HG03520 (cell line): ENCODE measurements around the gene LRP1B.

Experiments used
- ATAC-seq: cut with Tn5 transposase; IDR thresholded peaks from one replicate; pipeline ENCODE4 v1.9.1; 2021; ENCODE audit warnings: mild to moderate bottlenecking, moderate library complexity; ENCODE audit not compliant: unreplicated experiment

Gene LRP1B

GRCh38 chr2:140791802-140792201 lies 1339.0 kb downstream of the LRP1B start:
- ATAC-seq: no peak

GRCh38 chr2:140786585-140786984 lies 1344.2 kb downstream of the LRP1B start:
- ATAC-seq: no peak

- no peak for ATAC-seq
These were observed 1355.4 kb downstream of the LRP1B start for GRCh38 chr2:140775411-140775810.

DNA sequence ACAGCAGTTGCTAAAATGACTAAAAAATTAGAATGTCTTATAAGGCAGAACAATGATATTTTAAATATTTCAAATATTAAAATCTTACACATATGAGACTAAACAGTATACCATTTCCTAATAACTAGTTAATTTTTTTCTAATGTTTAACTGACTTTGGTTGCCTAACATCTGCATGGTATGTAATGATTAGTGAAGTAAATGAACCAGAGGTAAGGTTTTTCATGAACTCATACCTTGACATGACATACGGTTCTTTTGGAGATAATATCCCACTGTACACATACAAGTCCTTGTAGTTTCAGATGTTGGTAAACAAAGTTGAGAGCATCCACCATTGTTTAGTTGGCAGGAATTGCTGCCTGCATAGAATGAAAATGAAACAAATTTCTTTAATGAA lies 1360.2 kb downstream of the LRP1B start:
- no peak for ATAC-seq

DNA sequence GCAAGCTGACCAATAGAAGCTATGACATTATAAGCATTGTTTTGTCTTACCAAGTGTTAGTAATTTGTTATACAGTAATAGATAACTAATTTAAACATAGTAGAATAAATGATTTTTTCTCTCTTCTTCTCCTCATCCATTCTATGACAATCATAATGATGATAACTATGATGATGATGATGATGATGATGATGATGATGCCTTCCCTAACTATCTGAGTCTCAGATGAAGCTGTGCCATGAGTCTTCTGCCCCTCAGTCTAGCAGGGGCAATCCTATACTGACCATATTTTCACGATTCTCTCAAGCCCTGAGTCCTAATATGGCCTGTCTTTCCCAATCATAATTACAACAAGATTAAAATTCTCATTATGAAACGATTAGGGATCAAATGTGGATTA lies 1369.0 kb downstream of the LRP1B start:
- no peak for ATAC-seq

DNA sequence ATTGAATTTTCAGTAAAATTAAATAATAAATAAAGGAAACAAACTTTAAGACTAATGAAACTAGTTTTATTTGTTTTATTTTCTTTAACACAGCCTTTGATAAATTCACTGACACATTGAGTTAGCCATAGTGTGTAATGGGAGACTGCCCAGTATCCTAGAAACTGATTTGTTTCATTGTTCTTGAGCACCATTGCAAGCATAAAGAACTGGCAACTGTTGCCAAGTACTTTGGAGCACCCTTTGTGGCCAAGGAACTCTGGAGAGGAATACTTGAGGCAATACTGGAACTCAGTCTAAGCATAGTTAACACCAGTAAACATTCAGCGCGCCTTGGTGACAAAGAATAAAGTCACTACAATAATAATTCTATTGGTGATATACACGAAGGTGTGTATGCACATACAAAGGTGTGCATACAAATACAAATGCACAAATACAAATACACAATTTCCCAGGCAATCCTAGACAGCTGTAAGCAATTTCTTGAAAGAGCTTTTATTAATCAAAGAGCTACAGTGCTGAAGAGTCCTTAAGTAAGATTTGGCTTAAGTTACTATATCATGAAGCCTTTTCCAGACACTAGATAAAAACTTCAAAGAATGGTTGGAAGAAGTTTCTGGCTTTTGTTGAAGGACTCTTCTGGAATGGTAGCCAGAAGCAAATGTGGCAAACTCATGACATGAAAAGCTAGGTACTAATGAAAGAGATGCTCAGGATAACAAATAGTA lies 1371.2 kb downstream of the LRP1B start:
- ATAC-seq: no peak

DNA sequence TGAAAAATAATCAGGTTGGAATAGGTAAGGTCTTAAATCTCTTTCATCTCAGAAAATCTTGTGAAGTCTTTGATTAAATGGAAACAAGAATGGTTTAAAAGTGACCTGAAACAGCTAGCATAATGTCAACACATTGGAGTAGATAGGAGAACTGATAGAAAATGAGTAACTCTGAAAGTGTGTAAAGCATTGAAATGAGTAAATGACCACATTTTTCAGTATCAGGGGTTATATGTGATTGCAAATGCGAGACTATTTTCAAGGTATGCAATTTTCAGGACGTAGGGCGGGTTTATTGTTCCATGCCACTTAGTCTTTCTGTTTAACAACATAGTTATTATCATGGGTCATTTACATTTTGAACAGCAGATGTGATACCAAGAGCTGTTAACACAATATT lies 1383.2 kb downstream of the LRP1B start:
- peak; percentile 97 for ATAC-seq

DNA sequence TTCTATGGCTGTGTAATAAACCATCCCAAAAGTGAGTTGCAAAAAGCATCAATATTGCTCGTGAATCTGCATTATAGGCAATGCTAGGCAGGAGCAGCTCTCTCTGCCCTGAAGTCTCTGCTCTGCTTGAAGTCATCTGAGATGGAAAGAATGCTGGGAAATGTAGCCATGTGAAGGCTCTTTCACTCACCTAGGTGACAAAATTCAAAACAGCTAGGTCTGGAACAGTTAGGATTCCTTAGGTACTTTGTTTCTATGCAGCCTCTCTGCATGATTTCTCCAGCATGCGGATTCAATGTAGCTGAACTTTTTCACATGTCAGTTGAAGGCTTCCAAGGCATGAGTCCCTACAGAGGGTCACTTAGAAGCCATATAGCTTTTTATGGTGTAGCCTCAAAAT lies 1383.7 kb downstream of the LRP1B start:
- peak; percentile 11 for ATAC-seq

DNA sequence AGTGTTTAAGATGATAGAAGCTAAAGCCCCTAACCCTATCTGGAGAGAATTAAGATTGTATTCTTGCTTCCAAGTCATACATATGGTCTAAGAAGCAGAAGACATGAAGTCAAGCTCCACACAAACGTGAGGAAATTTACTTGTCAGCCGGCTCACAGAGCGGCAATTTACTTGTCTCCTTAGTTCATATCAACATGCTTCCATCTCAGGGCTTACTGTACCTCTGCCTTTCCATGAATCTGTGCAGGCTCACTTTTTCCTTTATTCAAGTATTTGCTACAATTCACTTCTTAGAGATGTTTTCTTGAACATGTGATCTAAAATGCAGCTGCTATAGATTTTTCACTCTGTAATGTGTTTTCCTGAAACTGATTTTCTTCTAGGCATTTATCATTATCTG lies 1386.4 kb downstream of the LRP1B start:
- no peak for ATAC-seq

GRCh38 chr2:140737006-140737405 lies 1393.8 kb downstream of the LRP1B start:
- ATAC-seq: no peak

- ATAC-seq: no peak
These were observed 1395.8 kb downstream of the LRP1B start for GRCh38 chr2:140734992-140735391.

DNA sequence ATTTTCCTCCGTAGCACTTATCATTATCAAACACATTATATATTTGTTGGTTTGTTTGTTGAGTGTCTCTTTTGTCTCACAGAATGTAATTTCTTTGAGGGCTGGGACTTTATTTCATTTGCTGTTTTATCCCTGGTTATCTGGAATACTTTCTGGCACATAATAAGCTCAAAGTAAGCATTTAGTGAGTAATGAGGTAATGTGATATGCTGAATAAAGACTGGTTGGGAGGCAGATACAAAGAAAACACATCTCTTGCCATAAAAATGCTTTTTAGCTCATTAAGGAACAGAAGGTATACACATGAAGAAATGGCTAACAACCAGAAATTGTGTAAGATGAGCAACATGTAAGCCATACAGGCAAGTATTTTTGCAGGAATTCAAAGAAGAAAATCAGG lies 1411.8 kb downstream of the LRP1B start:
- no peak for ATAC-seq

- no peak for ATAC-seq
These were observed 1413.3 kb downstream of the LRP1B start for GRCh38 chr2:140717481-140717880.

GRCh38 chr2:140714586-140714985 lies 1416.2 kb downstream of the LRP1B start:
- no peak for ATAC-seq

DNA sequence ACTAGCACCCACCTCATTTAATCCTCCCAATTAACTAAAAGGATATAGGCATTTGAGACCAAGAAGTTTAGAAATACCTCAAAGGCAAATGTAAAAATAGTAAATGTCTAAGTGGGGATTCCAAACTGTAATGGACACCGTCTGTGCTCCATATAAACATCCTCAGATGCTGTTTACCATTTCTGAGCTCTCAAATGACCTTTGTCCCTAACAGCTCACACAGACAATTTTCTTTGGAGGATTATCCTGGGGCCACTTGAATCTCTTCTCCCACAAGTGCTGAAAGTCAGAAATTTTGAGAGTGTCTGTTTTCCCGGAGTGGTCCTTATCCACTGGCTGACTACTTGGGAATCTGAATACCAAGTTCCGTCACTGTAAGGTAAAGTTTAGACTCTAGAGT lies 1418.9 kb downstream of the LRP1B start:
- ATAC-seq: no peak

DNA sequence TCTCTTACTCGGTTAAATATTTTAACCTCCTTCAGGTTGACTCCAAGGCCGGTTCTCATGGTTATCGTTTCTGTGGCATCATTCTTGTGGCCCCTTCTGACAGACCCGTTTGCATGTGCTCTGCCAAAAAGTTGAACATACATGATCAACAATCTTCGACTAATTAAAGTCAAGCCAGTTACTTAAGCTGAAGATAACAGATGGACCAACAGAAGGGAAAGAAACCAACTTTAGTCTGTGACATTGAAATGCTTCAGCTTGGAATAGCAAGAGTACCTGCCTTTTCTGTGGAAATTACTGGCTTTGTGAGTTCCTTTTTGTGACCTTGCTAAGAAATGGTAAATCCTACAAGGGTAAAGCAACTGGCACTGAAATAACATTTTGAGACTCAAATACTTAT lies 1429.1 kb downstream of the LRP1B start:
- no peak for ATAC-seq

GRCh38 chr2:140698636-140699035 lies 1432.2 kb downstream of the LRP1B start:
- no peak for ATAC-seq

GRCh38 chr2:140696449-140696848 lies 1434.4 kb downstream of the LRP1B start:
- no peak for ATAC-seq

- ATAC-seq: no peak
These were observed 1435.7 kb downstream of the LRP1B start for GRCh38 chr2:140695155-140695554.

DNA sequence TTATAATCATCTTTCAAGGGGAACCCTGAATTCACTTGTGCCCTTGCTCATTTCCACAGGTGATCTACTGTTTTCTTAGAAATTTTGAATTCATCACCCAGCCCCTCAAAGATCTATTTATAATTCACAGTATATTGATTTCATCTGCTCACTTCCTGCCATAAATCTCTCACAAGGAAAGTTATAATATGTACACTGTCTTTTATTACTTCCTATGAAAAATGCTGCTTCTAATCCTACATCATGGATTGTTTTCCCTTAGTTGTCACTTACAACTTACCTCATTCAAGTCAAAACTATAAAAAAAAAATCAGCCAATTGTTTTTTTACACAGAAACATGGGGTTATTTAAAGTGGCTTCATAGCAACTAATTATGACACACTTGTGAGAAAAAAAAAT lies 1443.0 kb downstream of the LRP1B start:
- no peak for ATAC-seq

- no peak for ATAC-seq
These were observed 1447.2 kb downstream of the LRP1B start for GRCh38 chr2:140683658-140684057.

GRCh38 chr2:140680862-140681261 lies 1450.0 kb downstream of the LRP1B start:
- no peak for ATAC-seq

DNA sequence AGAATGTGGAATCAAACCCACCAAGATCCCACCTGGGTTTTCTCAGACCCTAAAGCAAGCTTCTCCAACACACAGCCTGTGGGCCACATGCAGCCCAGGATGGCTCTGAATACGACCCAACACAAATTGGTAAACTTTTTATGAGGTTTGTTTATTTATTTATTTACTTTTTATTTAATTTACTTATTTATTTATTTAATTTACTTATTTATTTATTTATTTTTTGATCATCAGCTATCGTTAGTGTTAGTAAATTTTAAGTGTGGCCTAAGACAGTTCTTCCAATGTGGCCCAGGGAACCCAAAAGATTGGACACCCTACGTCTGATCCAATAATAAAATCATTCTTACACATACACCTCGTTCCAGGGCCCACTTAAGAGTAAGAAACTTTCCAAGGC lies 1451.1 kb downstream of the LRP1B start:
- no peak for ATAC-seq
